Duodenal mucosa (tissue), 2 donors: ENCODE measurements around the gene ANXA3.
A peak's percentile ranks its signal among the peaks of the same experiment; 100 is the strongest.

Experiments
- H3K27ac ChIP-seq: one replicate; pipeline ENCODE4 v1.7.0; 2013; ENCODE audit warnings: low read depth, low read length
- H3K27me3 ChIP-seq, 2 donors: one replicate each; pipeline ENCODE4 v1.7.0; 2013; ENCODE audit warnings: low read length in 2 of 2, control low read depth in 1 of 2; ENCODE audit not compliant: insufficient read depth in 2 of 2, control insufficient read depth in 1 of 2
- H3K36me3 ChIP-seq, 2 donors: one replicate each; pipeline ENCODE4 v1.7.0; 2013; ENCODE audit warnings: low read length in 2 of 2, control low read depth in 1 of 2; ENCODE audit not compliant: insufficient read depth in 2 of 2, control insufficient read depth in 1 of 2
- H3K4me1 ChIP-seq, 2 donors: one replicate each; pipeline ENCODE4 v1.7.0; 2013; ENCODE audit warnings: low read length in 2 of 2, control low read depth in 1 of 2; ENCODE audit not compliant: insufficient read depth in 2 of 2, control insufficient read depth in 1 of 2
- H3K4me3 ChIP-seq, 2 donors: one replicate each; pipeline ENCODE4 v1.7.0; 2013; ENCODE audit warnings: low read length in 2 of 2, low read depth in 1 of 2
- H3K9ac ChIP-seq, 2 donors: one replicate each; pipeline ENCODE4 v1.7.0; 2013; ENCODE audit warnings: low read length in 2 of 2, low read depth in 1 of 2
- H3K9me3 ChIP-seq, 2 donors: one replicate each; pipeline ENCODE4 v1.7.0; 2013; ENCODE audit warnings: low read length in 2 of 2, control low read depth in 1 of 2; ENCODE audit not compliant: control insufficient read depth in 1 of 2

The ANXA3 gene

GRCh38 chr4:78651250-78651860 lies 99.8 kb downstream of the ANXA3 start:
- Histone ChIP-seq H3K36me3 (no peaks in the 10 kb centered on the region), H3K4me3 (no peak overlapping the region), H3K9ac (no peak overlapping the region), H3K27me3 (no peaks in the 10 kb centered on the region), H3K27ac (no peak overlapping the region), H3K9me3 (no peaks in the 10 kb centered on the region), H3K4me1 (peaks cover 0 to 10% of the 10 kb centered on the region in 2 donors)

- H3K4me1 ChIP-seq, result peaks cover 4 to 7% of the 10 kb centered on the region in 2 donors
- no peak overlapping the region for H3K9ac ChIP-seq
Measured at GRCh38 chr4:78652282-78652876, 100.8 kb downstream of the ANXA3 start.

GRCh38 chr4:78653655-78654054 lies 102.1 kb downstream of the ANXA3 start:
- Histone ChIP-seq H3K9ac (no peak overlapping the region), H3K27me3 (no peaks in the 10 kb centered on the region), H3K36me3 (no peaks in the 10 kb centered on the region), H3K4me1 (peaks cover 4 to 13% of the 10 kb centered on the region in 2 donors), H3K4me3 (no peak overlapping the region), H3K9me3 (no peaks in the 10 kb centered on the region), H3K27ac (no peak overlapping the region)

More at GRCh38 chr4:78652282-78652876, 100.8 kb downstream of the ANXA3 start:
- H3K4me3 ChIP-seq, result no peak overlapping the region
- H3K27ac ChIP-seq, result no peak overlapping the region
- H3K9me3 ChIP-seq, result no peaks in the 10 kb centered on the region
- no peaks in the 10 kb centered on the region for H3K27me3 ChIP-seq
- H3K36me3 ChIP-seq, result no peaks in the 10 kb centered on the region

GRCh38 chr4:78654807-78655206 lies 103.2 kb downstream of the ANXA3 start:
- H3K9me3 ChIP-seq, result no peaks in the 10 kb centered on the region
- no peak overlapping the region for H3K27ac ChIP-seq
- no peaks in the 10 kb centered on the region for H3K27me3 ChIP-seq
- H3K4me3 ChIP-seq, result no peak overlapping the region
- peaks cover 7 to 16% of the 10 kb centered on the region in 2 donors for H3K4me1 ChIP-seq
- no peak overlapping the region for H3K9ac ChIP-seq
- H3K36me3 ChIP-seq, result no peaks in the 10 kb centered on the region

GRCh38 chr4:78656968-78657445 lies 105.4 kb downstream of the ANXA3 start:
- Histone ChIP-seq H3K27ac (no peak overlapping the region), H3K9ac (no peak overlapping the region), H3K9me3 (no peaks in the 10 kb centered on the region), H3K36me3 (no peaks in the 10 kb centered on the region), H3K4me3 (peak overlapping the region in 1 of 2 donors; percentile 30), H3K4me1 (peaks cover 7 to 25% of the 10 kb centered on the region in 2 donors), H3K27me3 (no peaks in the 10 kb centered on the region)

GRCh38 chr4:78659264-78659663 lies 107.7 kb downstream of the ANXA3 start:
- Histone ChIP-seq H3K27me3 (no peaks in the 10 kb centered on the region), H3K9me3 (no peaks in the 10 kb centered on the region), H3K4me1 (peaks cover 11 to 22% of the 10 kb centered on the region in 2 donors), H3K27ac (no peak overlapping the region), H3K4me3 (no peak overlapping the region), H3K9ac (no peak overlapping the region), H3K36me3 (no peaks in the 10 kb centered on the region)

GRCh38 chr4:78659665-78660064 lies 108.1 kb downstream of the ANXA3 start:
- H3K27me3 ChIP-seq, result no peaks in the 10 kb centered on the region
- H3K4me3 ChIP-seq, result no peak overlapping the region
- H3K9me3 ChIP-seq, result no peaks in the 10 kb centered on the region
- H3K9ac ChIP-seq, result no peak overlapping the region
- H3K36me3 ChIP-seq, result no peaks in the 10 kb centered on the region
- H3K27ac ChIP-seq, result no peak overlapping the region
- H3K4me1 ChIP-seq, result peaks cover 11 to 24% of the 10 kb centered on the region in 2 donors
